ENCODE results near the gene ERGIC3.

GRCh38 chr20:35515949-35516645 lies 25.8 kb upstream of the ERGIC3 start:
- TF ChIP-seq TAF1 (IDR thresholded peaks at IDR 0.05; ENCODE audit: borderline replicate concordance, low read depth, low read length) (no peak), POLR2A (IDR thresholded peaks at IDR 0.05; ENCODE audit: low read depth, low read length) (no peak), POLR2AphosphoS5 (IDR thresholded peaks at IDR 0.05; ENCODE audit: low read depth, low read length) (no peak)

All from GM12892 (cell line).